D341Med (cell line): ENCODE data around the gene ARHGEF10L.

Experiments used
- DNase-seq: peaks from one replicate; pipeline ENCODE4 v3.0.0; 2012; ENCODE audit warnings: low spot score

The ARHGEF10L gene

DNA sequence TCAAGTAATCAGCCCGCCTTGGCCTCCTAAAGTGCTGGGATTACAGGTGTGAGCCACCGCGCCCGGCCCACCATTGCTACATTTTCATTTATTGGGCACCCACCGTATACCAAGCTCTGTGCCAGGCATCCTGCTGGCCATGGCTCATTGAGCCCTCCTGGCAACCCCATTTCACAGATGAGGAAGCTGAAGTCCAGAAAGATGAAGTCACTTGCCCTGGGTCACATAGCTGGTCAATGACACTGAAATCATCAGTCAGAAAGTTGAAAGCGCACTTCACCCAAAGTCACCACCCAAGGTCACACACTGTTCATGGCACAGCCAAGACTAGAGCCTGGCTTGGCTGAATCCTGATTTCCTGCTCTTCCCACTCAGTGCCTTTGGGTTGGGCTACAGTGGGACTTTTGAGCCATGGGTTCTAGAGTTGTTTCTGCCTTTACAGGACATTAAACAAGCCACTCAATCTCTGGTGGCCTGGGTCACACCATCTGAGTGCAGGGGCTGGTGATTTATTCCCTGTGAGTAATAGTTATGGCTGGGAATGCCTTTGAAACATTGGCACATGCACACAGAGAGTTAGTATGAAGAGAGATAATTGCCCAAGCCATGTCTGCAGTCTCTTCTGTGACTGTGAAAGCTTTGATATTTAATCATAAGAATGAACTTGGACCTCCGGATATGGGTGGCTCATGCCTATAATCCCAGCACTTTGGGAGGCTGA lies 16.0 kb upstream of the ARHGEF10L start:
- DNase-seq, result no peak

GRCh38 chr1:17524645-17525044 lies 14.9 kb upstream of the ARHGEF10L start:
- no peak for DNase-seq

- no peak for DNase-seq
Observed at GRCh38 chr1:17525996-17526686, 13.4 kb upstream of the ARHGEF10L start.

GRCh38 chr1:17527036-17527914 lies 12.2 kb upstream of the ARHGEF10L start:
- DNase-seq, result no peak

DNA sequence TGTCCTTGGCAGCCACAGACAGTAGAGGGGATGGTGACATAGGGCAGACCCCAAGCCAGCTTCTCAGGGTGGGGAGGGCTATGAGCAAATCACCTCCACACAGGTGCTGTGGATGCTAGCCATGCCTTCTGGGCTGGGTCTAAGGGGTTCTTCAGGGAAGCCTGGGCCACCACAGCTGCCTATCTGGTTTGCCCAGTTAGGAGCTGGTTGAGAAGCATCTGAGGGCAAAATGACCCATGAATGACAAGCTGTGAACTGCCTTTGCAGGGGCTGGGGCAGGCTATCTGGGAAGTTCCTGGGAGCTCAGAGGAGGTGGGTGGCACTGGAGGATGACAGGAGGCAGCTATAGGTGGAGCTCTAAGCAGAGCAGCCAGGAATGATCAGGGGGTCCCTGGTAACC lies 10.1 kb upstream of the ARHGEF10L start:
- no peak for DNase-seq

- DNase-seq, result no peak
Observed at GRCh38 chr1:17531343-17531681, 8.2 kb upstream of the ARHGEF10L start.

GRCh38 chr1:17531682-17532487 lies 7.6 kb upstream of the ARHGEF10L start:
- no peak for DNase-seq

GRCh38 chr1:17533201-17533600 lies 6.3 kb upstream of the ARHGEF10L start:
- DNase-seq, result no peak

GRCh38 chr1:17535300-17535936 lies 4.1 kb upstream of the ARHGEF10L start:
- no peak for DNase-seq

DNA sequence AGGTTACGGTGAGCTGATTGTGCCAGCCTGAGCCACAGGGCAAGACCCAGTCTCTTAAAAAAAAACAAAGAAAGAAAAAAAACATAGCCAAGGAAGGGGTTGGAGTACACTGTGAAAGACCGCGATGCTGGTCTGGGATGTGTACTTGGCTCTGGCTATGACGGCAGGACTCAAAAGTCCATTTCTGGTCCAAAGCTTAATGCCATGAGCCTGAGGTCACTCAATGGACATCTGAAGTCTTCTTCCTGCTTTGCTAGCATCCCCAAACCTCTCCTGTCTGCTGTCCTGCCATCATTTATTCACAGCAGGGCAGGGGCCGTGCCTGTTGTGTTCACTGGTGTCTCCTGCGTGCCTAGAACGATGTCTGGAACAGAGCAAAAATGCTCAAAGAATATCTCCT lies 1.5 kb upstream of the ARHGEF10L start:
- no peak for DNase-seq

GRCh38 chr1:17538428-17539117 lies 925 bp upstream of the ARHGEF10L start:
- no peak for DNase-seq

GRCh38 chr1:17539118-17539476 lies 401 bp upstream of the ARHGEF10L start:
- DNase-seq, result no peak

GRCh38 chr1:17540255-17541001 lies 930 bp downstream of the ARHGEF10L start:
- DNase-seq, result no peak

DNA sequence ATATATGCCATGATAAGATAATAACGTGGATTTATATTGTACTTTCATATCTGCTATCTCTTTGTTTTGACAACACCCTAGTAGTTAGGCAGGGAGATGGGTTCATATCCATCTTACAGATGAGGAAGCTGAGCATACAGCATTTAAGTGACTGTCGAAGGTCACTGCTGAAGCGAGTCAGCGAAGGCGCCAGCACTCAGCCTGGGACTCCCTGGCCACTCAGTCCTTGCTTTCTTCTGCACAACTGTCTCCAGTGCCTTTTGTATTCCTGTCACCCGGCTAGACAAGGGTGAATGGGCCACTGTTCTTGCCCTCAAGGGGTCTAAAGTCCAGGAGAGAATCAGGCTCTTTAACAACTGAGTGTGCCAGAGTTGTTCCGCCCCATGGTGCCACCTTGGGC lies 3.1 kb downstream of the ARHGEF10L start:
- no peak for DNase-seq

- no peak for DNase-seq
Observed at GRCh38 chr1:17544776-17545350, 5.4 kb downstream of the ARHGEF10L start.

DNA sequence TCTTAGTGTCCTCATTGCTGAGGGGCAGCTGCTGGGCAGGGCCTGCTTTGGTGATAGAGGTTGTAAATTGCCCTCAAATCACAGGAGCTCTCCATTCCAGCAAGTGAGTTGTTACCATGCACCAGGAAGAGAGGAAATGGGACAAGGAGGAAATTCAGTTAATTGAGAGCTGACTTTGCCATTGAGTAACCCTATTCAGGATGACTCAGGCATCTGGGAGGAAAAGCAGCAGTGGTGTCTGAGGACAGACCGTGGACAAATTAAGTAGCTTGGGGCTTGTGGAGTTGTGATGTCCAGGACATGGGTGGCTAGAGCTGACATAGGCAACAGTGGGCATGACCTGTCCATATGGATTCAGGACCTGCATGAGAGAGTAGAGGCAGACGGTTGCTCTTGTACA lies 5.9 kb downstream of the ARHGEF10L start:
- DNase-seq, result no peak

DNA sequence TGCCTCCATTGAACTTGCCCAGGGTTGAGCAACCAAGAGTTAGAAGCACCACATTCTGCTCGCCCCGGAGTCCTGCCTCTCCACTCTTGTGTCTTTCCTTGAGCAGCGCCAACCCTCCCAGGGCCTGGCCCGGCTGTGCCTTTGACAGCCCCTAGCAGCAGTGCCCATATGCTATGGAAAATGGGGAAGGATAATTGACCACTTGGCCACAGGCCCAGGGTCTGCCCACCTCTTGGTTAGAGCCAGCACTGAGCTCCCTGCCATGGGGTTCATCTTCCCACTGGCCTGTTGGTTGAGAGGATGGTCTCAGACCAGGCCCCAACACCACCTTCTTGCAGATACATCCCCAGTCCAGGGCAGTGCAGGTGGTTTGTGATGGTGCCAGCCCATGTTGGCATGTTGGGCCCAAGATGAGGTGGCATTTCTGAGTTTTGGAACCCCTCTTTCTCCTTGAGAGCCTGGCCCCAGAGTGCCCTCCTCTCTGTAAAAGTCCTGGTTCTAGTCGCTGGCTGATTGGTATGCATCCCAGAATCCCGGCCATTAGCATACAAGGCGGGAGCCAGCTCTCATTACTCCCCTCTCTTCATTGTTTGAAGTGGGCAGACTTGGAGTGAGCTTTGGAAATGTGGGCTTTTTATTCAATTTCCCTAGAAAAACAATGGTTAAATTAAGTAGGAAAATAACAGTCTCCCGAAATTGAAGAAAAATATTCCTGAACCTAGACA lies 7.6 kb downstream of the ARHGEF10L start:
- DNase-seq, result no peak

- no peak for DNase-seq
Observed at GRCh38 chr1:17549384-17549783, 9.9 kb downstream of the ARHGEF10L start.
